AG09309 (cell line): Measurements from ENCODE around the gene ARHGEF11.

Source experiments
- DNase-seq: peaks from one replicate; pipeline ENCODE4 v3.0.0-alpha.2; 2010; ENCODE audit warnings: low read depth
- H3K4me3 ChIP-seq: 2 replicates; pipeline ENCODE4 v1.5.1; 2011; ENCODE audit warnings: mild to moderate bottlenecking, low read depth, low read length, moderate library complexity; ENCODE audit not compliant: control insufficient read depth
- TF ChIP-seq, protein P1 (sequence below): IDR thresholded peaks from 2 replicates; pipeline ENCODE4 v1.5.1; 2011; ENCODE audit warnings: mild to moderate bottlenecking, low read depth, low read length, inconsistent platforms; ENCODE audit not compliant: insufficient read depth, control insufficient read depth; ENCODE audit errors: missing control alignments

Gene ARHGEF11

DNA sequence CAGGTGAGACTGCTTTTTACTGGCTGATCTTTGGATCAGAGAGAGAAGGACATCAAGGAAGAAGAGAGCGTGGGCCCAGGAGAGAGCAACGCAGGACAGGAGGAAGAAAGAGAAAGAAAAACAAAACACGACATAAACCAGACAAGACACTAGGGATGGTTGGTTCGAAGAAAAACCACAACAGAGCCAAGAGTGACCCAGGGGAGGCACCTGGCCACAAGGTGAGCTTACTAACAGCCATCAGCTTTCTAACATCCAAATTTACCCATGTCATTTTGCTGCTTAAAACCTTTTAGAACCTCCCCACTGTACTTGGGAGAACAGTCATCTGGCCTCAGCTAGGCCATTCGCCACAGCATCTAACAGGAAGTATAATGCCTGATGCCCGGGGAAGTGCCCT lies 57.8 kb downstream of the ARHGEF11 start:
- no peak overlapping the region for H3K4me3 ChIP-seq
- TF ChIP-seq, protein P1, sequence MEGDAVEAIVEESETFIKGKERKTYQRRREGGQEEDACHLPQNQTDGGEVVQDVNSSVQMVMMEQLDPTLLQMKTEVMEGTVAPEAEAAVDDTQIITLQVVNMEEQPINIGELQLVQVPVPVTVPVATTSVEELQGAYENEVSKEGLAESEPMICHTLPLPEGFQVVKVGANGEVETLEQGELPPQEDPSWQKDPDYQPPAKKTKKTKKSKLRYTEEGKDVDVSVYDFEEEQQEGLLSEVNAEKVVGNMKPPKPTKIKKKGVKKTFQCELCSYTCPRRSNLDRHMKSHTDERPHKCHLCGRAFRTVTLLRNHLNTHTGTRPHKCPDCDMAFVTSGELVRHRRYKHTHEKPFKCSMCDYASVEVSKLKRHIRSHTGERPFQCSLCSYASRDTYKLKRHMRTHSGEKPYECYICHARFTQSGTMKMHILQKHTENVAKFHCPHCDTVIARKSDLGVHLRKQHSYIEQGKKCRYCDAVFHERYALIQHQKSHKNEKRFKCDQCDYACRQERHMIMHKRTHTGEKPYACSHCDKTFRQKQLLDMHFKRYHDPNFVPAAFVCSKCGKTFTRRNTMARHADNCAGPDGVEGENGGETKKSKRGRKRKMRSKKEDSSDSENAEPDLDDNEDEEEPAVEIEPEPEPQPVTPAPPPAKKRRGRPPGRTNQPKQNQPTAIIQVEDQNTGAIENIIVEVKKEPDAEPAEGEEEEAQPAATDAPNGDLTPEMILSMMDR: no peak
- no peak for DNase-seq

DNA sequence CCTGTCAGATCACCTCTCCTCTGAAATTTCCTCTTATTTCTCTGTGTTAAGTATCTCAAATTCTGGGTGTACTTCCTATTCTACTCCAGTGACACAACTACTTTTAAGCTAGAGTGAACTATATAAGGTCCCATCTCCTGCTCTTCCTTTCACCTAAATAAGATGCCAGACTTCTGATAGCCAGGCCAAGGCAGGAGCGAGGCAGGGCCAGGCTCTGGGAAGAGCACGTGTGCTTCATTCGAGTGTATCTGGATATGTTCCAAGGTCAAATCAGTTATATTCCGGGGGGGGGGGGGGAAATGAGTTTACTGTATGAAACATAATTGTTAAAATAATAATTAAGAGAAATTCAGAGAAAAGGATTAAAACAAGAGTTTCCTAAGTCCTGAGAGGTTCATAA lies 65.0 kb downstream of the ARHGEF11 start:
- no peak for DNase-seq
- TF ChIP-seq, protein P1: no peak
- no peak overlapping the region for H3K4me3 ChIP-seq

DNA sequence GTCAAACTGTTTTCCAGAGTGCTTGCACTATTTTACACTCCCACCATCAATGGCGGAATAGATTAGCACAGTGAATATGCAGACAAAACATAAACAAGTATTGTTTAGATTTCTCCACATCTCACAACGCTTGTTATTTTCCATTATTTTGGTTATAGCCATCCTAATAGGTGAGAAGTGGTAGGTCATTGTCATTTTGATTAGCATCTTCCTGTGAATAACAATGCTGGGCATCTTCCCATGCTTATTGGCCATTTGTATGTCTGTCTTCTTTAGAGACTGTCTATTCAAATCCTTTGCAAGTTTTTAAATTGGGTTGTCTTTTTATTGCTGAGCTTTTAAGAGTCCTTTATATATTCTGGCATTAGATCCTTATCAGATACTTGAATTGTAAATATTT lies 70.5 kb downstream of the ARHGEF11 start:
- TF ChIP-seq, protein P1: no peak

DNA sequence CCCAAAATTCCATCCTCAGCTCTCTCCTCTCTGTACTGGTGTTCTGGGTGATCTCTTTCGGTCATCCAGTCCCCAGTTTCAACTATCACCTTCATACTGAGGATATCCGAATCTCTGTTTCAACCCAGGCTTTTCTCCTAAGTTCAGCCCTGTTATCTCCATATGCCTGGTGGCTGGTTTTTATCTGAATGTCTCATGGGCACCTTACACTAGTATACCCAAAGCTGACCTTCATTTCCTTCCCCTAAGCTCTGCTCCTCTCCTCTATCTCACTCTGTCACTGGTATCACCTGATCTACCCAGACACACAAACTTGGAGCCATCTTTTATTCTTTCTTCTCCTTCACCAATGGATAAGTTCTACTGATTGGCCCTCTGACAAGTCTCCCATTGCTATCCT lies 72.1 kb downstream of the ARHGEF11 start:
- no peak overlapping the region for H3K4me3 ChIP-seq
- TF ChIP-seq, protein P1: no peak
- no peak for DNase-seq

More for the DNA sequence above, 70.5 kb downstream of the ARHGEF11 start:
- H3K4me3 ChIP-seq: no peak overlapping the region
- DNase-seq: no peak

DNA sequence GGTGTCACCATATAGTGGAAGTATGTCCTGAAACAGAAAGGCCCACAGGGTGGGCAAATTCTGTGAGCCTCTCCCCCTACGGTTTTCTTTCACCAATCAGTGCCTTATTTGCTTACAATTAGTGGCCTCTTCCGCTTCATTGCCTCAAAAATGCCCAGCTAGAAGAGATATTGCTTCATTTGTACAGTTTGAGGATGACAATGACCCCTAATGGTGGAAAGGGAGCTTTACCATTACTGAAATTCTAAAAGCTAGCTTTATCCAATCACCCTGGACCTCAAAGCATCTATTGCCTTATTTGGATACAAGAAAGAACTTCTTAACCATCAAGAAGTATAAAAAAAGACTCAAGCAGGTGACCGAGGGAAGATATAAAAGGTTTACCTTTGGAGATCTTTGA lies 75.5 kb downstream of the ARHGEF11 start:
- TF ChIP-seq, protein P1: peak; percentile 11
- DNase-seq: no peak
- H3K4me3 ChIP-seq: no peak overlapping the region

DNA sequence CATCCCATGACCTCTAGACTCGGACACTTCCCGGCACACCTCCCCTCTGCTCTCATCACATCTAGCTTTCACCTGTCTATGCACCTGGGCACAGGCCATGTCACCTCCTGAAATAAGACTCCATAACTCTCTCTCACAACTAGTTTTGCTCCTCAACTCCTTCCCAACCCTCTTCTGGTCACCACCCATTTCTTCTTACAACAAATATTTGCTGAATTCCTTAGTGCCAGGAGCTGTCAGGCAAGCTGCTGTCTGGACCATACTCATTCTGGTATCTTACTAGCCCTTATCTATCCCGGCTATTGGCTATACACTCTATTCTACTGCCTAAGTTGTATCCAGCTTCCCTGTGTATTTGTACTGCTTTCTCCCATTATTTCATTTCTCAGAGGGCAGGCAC lies 76.0 kb downstream of the ARHGEF11 start:
- TF ChIP-seq, protein P1: no peak
- H3K4me3 ChIP-seq: no peak overlapping the region
- no peak for DNase-seq

DNA sequence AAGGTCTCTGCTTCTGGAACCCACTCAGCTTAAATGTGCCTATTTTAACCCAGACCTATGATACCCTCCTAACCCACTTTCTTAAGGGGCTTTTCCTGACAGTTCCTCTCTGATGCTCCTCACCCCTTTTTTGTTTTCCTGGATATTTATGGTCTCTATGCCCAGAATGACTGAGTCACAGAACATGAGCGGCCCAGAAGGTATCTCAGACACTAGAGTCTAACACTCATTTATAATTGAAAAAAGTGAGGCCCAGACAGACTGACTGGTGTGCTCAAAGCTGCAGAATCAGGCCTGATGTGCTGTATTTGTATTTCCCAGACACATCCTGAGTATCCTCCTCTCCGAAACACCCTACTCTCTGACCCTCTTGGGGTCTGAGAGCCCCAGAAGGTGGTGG lies 81.1 kb downstream of the ARHGEF11 start:
- TF ChIP-seq, protein P1: no peak
- DNase-seq: no peak
- no peak overlapping the region for H3K4me3 ChIP-seq
